ENCODE measurements around the gene ARL6IP4. TPM values are rescaled to one million over a fixed set of nuclear protein-coding genes. Genes with fewer than 3 reads are reported as not detected.

The ARL6IP4 gene
- total RNA-seq, 1 experiment from 2014 or later: 132 TPM

GRCh38 chr12:122960193-122960569 is 20.3 kb upstream of the ARL6IP4 start:
- H3K14ac ChIP-seq (ENCODE audit: insufficient read depth, low read length): no peak overlapping the region
- H2BK15ac ChIP-seq (ENCODE audit: low read depth, low read length): no peak overlapping the region
- TF ChIP-seq CTCF (conservative IDR thresholded peaks at IDR 0.05): no peak
- no peak overlapping the region for H2BK120ac ChIP-seq (ENCODE audit: low read depth, low read length, poor library complexity, severe bottlenecking)
- H3K4me1 ChIP-seq (ENCODE audit: insufficient read depth, low read length): no peaks in the 10 kb centered on the region
- no peak overlapping the region for H4K8ac ChIP-seq (replicated peaks; ENCODE audit: insufficient read length, low read depth, low read length)
- H3K27me3 ChIP-seq (ENCODE audit: insufficient read depth, low read length): no peaks in the 10 kb centered on the region
- no peak overlapping the region for H2AFZ ChIP-seq (ENCODE audit: low read length)
- no peak overlapping the region for H3K9ac ChIP-seq (ENCODE audit: extremely low read depth, insufficient read length, low read length)
- no peak overlapping the region for H2BK20ac ChIP-seq (ENCODE audit: low read depth, low read length, poor library complexity, severe bottlenecking)
- no peak overlapping the region for H4K5ac ChIP-seq (ENCODE audit: insufficient read length, low read depth, low read length)
- H4K91ac ChIP-seq (ENCODE audit: insufficient read length, low read depth, low read length): no peak overlapping the region
- Mint-ChIP-seq H3K9me3 (no peaks in the 10 kb centered on the region), H3K36me3 (ENCODE audit: insufficient read depth in 1 of 3, low read depth in 3 of 3) (0 out of 7 replicates have a peak, but pooled peaks cover 0 to 2% (median 0%) of the 10 kb centered on the region in 3 experiments), H3K4me3 (no peak overlapping the region), H3K27ac (no peak overlapping the region), H3K4me1 (peaks cover 0 to 11% of the 10 kb centered on the region in 2 experiments; a peak in 3 of 4 replicates), H3K27me3 (ENCODE audit: low read depth) (peaks cover 14% of the 10 kb centered on the region)
- no peak overlapping the region for H3K23ac ChIP-seq (ENCODE audit: insufficient read length, low read depth, low read length)
- no peak overlapping the region for H3K4ac ChIP-seq (ENCODE audit: low read depth, low read length)
- no peak overlapping the region for H3K4me2 ChIP-seq (ENCODE audit: insufficient read depth, insufficient read length, low read length)
- H3K79me2 ChIP-seq (ENCODE audit: insufficient read depth, low read length): no peaks in the 10 kb centered on the region
- H2BK12ac ChIP-seq (ENCODE audit: insufficient read length, low read depth, low read length): no peak overlapping the region
- no peak overlapping the region for H3K18ac ChIP-seq (ENCODE audit: insufficient read length, low read depth, low read length)
- no peaks in the 10 kb centered on the region for H3K79me1 ChIP-seq (ENCODE audit: insufficient read depth, low read depth, low read length, poor library complexity, severe bottlenecking)
- no peak overlapping the region for H3T11ph ChIP-seq (ENCODE audit: low read length)
- H3K56ac ChIP-seq (ENCODE audit: insufficient read length, low read depth, low read length): no peak overlapping the region
- H2AK5ac ChIP-seq (ENCODE audit: insufficient read length, low read length): no peak overlapping the region
- no peak overlapping the region for H3K27ac ChIP-seq (ENCODE audit: insufficient read length, low read depth, low read length)
- H3K9me3 ChIP-seq (ENCODE audit: control insufficient read depth, low read depth, low read length): no peaks in the 10 kb centered on the region
- no peak overlapping the region for H2BK5ac ChIP-seq (ENCODE audit: insufficient read length, low read length)
- WGBS (ENCODE audit: extremely low coverage, insufficient read length, low lambda C conversion rate): no CpG with 5 or more reads among the region's 8 CpGs
- no peaks in the 10 kb centered on the region for H4K20me1 ChIP-seq (ENCODE audit: control insufficient read depth, insufficient read depth, insufficient read length)
- DNase-seq: no peak
- no peaks in the 10 kb centered on the region for H3K23me2 ChIP-seq (ENCODE audit: insufficient read length, low read depth, low read length, poor library complexity, severe bottlenecking)
